OCI-LY1 (cell line): ENCODE measurements around the gene CDH22.

ENCODE experiments used
- H2AFZ ChIP-seq: fragments of 200-600 bp; sonication (generic), shearing (Covaris generic); 2 replicates; pipeline ENCODE4 v1.6.0; 2014; ENCODE audit warnings: antibody characterized with exemption, mild to moderate bottlenecking, low read length
- H3F3A ChIP-seq: fragments of 200-600 bp; sonication (generic), shearing (Covaris generic); 2 replicates; pipeline ENCODE4 v1.6.0; 2014; ENCODE audit warnings: mild to moderate bottlenecking, antibody characterized with exemption, low read length, moderate library complexity; ENCODE audit not compliant: insufficient read depth
- H3K27ac ChIP-seq: fragments of 200-600 bp; sonication (generic); 2 replicates; pipeline ENCODE4 v1.5.1; 2014; ENCODE audit warnings: low read length, mixed run types, mild to moderate bottlenecking, low read depth; ENCODE audit not compliant: poor library complexity, severe bottlenecking
- H3K27me3 ChIP-seq: fragments of 200-600 bp; sonication (generic); 2 replicates; pipeline ENCODE4 v1.6.0; 2014; ENCODE audit warnings: antibody characterized with exemption, mild to moderate bottlenecking, low read length, moderate library complexity; ENCODE audit not compliant: insufficient read depth
- H3K36me3 ChIP-seq: fragments of 200-600 bp; sonication (generic); 2 replicates; pipeline ENCODE4 v1.6.1; 2014; ENCODE audit warnings: mild to moderate bottlenecking, antibody characterized with exemption, low read length, moderate library complexity, mixed read lengths; ENCODE audit not compliant: insufficient read depth
- H3K4me1 ChIP-seq: fragments of 200-600 bp; sonication (generic); 2 replicates; pipeline ENCODE4 v1.5.1; 2014; ENCODE audit warnings: mild to moderate bottlenecking, low read length, moderate library complexity; ENCODE audit not compliant: insufficient read depth, severe bottlenecking
- H3K4me2 ChIP-seq: fragments of 200-600 bp; sonication (generic), shearing (Covaris generic); 2 replicates; pipeline ENCODE4 v1.6.1; 2014; ENCODE audit warnings: low read length
- H3K4me3 ChIP-seq: fragments of 200-600 bp; sonication (generic); 2 replicates; pipeline ENCODE4 v1.5.1; 2014; ENCODE audit warnings: low read length, low read depth, mild to moderate bottlenecking, mixed read lengths; ENCODE audit not compliant: poor library complexity, severe bottlenecking
- H3K79me2 ChIP-seq: fragments of 200-600 bp; shearing (Covaris generic); 2 replicates; pipeline ENCODE4 v1.6.1; 2016; ENCODE audit warnings: mixed run types, low read length, mixed read lengths; ENCODE audit not compliant: insufficient read depth
- H3K9ac ChIP-seq: fragments of 200-600 bp; sonication (generic), shearing (Covaris generic); 2 replicates; pipeline ENCODE4 v1.6.1; 2014; ENCODE audit warnings: mild to moderate bottlenecking, low read length, mixed read lengths
- H3K9me2 ChIP-seq: fragments of 200-600 bp; sonication (generic), shearing (Covaris generic); 2 replicates; pipeline ENCODE4 v1.6.1; 2014; ENCODE audit warnings: low read depth, mild to moderate bottlenecking, low read length, mixed read lengths
- H3K9me3 ChIP-seq: fragments of 200-600 bp; shearing (Covaris generic); 2 replicates; pipeline ENCODE4 v1.6.1; 2014; ENCODE audit warnings: low read length, mixed read lengths
- H4K20me1 ChIP-seq: fragments of 200-600 bp; sonication (generic), shearing (Covaris generic); 2 replicates; pipeline ENCODE4 v1.6.0; 2016; ENCODE audit warnings: mild to moderate bottlenecking, low read length; ENCODE audit not compliant: insufficient read depth
- CTCF ChIP-seq: fragments of 200-600 bp; sonication (generic), shearing (Covaris generic); IDR thresholded peaks from 2 replicates; pipeline ENCODE4 v1.5.1; 2017; ENCODE audit warnings: mild to moderate bottlenecking, antibody characterized with exemption, low read length, moderate library complexity, mixed read lengths
- EZH2 ChIP-seq: fragments of 200-600 bp; sonication (generic), shearing (Covaris generic); IDR thresholded peaks from 2 replicates; pipeline ENCODE4 v1.8.0; 2017; ENCODE audit warnings: borderline replicate concordance, mixed run types, mild to moderate bottlenecking, antibody characterized with exemption, low read length, moderate library complexity, mixed read lengths

Gene CDH22

GRCh38 chr20:46171476-46171875 lies 136.8 kb downstream of the CDH22 start:
- Histone ChIP-seq H3K4me1 (no peaks in the 10 kb centered on the region), H3K79me2 (no peaks in the 10 kb centered on the region), H3K4me2 (no peak overlapping the region), H2AFZ (no peak overlapping the region), H3K9me2 (no peaks in the 10 kb centered on the region), H3F3A (no peaks in the 10 kb centered on the region), H3K9me3 (no peaks in the 10 kb centered on the region), H3K9ac (no peak overlapping the region), H3K27me3 (0 out of 2 replicates have a peak, but pooled peaks cover 15% of the 10 kb centered on the region), H3K36me3 (no peaks in the 10 kb centered on the region), H3K27ac (no peak overlapping the region), H3K4me3 (no peak overlapping the region), H4K20me1 (no peaks in the 10 kb centered on the region)
- no peak for TF ChIP-seq EZH2

GRCh38 chr20:46169245-46170171 lies 138.8 kb downstream of the CDH22 start:
- H4K20me1 ChIP-seq: no peaks in the 10 kb centered on the region
- H3K9ac ChIP-seq: no peak overlapping the region
- no peaks in the 10 kb centered on the region for H3K9me2 ChIP-seq
- H3K36me3 ChIP-seq: no peaks in the 10 kb centered on the region
- no peak overlapping the region for H3K4me2 ChIP-seq
- H3F3A ChIP-seq: no peaks in the 10 kb centered on the region
- no peak overlapping the region for H2AFZ ChIP-seq
- H3K4me3 ChIP-seq: no peak overlapping the region
- 0 out of 2 replicates have a peak, but pooled peaks cover 16% of the 10 kb centered on the region for H3K27me3 ChIP-seq
- no peaks in the 10 kb centered on the region for H3K79me2 ChIP-seq
- no peak overlapping the region for H3K27ac ChIP-seq
- TF ChIP-seq EZH2: no peak
- TF ChIP-seq CTCF: no peak
- no peaks in the 10 kb centered on the region for H3K9me3 ChIP-seq
- no peaks in the 10 kb centered on the region for H3K4me1 ChIP-seq

GRCh38 chr20:46168438-46168837 lies 139.9 kb downstream of the CDH22 start:
- Histone ChIP-seq H2AFZ (no peak overlapping the region), H3K9me2 (no peaks in the 10 kb centered on the region), H3K36me3 (no peaks in the 10 kb centered on the region), H3K27me3 (0 out of 2 replicates have a peak, but pooled peaks cover 12% of the 10 kb centered on the region), H3K4me1 (no peaks in the 10 kb centered on the region), H3K27ac (no peak overlapping the region), H3K4me3 (no peak overlapping the region), H4K20me1 (no peaks in the 10 kb centered on the region), H3F3A (no peaks in the 10 kb centered on the region), H3K79me2 (no peaks in the 10 kb centered on the region), H3K9ac (no peak overlapping the region), H3K9me3 (no peaks in the 10 kb centered on the region), H3K4me2 (no peak overlapping the region)
- TF ChIP-seq EZH2 (no peak), CTCF (no peak)
